NCI-H748 (cell line): ENCODE data around the gene CCNH.

Source experiments
- DNase-seq: peaks from one replicate; lab custom pipeline; 2025; ENCODE audit not compliant: unreplicated experiment; lab: John Stamatoyannopoulos, UW

Gene CCNH

GRCh38 chr5:87361536-87362213 lies 51.1 kb downstream of the CCNH start:
- no peak for DNase-seq

GRCh38 chr5:87361031-87361445 lies 51.7 kb downstream of the CCNH start:
- no peak for DNase-seq

GRCh38 chr5:87360132-87360531 lies 52.6 kb downstream of the CCNH start:
- no peak for DNase-seq

GRCh38 chr5:87359106-87359505 lies 53.6 kb downstream of the CCNH start:
- no peak for DNase-seq

GRCh38 chr5:87354496-87354895 lies 58.2 kb downstream of the CCNH start:
- no peak for DNase-seq

GRCh38 chr5:87347841-87348240 lies 64.9 kb downstream of the CCNH start:
- DNase-seq = no peak

- DNase-seq = no peak
Measured at GRCh38 chr5:87347272-87347671, 65.5 kb downstream of the CCNH start.
